Urothelium cell line (cell line): ENCODE results near the gene SENP8.
A peak's percentile ranks its signal among the peaks of the same experiment; 100 is the strongest.
"Not testable (repeated sequence)": the region's sequence is repeated elsewhere in the genome, so short reads cannot be mapped to it uniquely, and the experiment has no call there.

Experiments
- DNase-seq: peaks from one replicate; pipeline ENCODE4 v3.0.0; 2011; ENCODE audit warnings: low spot score, mixed read lengths
- FAIRE-seq: peaks from 2 replicates; lab custom pipeline; 2011; peaks lifted over from hg19 to GRCh38; lab: Jason Lieb, UNC

Gene SENP8

DNA sequence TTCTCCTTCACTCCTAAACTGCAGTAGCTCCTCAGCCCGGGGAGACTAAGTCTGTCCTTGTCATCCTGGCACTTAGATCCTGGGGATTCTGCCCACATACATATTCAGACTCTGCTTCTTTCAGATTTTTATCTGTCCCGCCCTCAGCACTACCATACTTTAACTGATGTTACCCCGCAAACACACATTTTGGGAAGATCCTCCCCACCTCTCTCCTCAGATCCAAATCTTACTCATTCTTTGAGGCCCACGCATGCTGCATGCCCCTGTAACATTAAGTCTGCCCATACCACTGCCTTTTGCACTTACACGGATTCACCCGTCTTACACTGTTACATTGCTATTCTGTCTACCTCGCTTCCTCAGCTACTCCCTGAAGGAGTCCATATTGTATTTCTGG lies 36.1 kb downstream of the SENP8 start:
- DNase-seq (no peak), FAIRE-seq (no peak)

- no peak for FAIRE-seq
Measured at GRCh38 chr15:72155003-72155621, 36.9 kb downstream of the SENP8 start.

GRCh38 chr15:72155635-72156616 lies 37.7 kb downstream of the SENP8 start:
- no peak for FAIRE-seq
- peak; percentile 84 for DNase-seq

More at GRCh38 chr15:72155003-72155621, 36.9 kb downstream of the SENP8 start:
- peak; percentile 83 for DNase-seq

GRCh38 chr15:72156928-72157327 lies 38.7 kb downstream of the SENP8 start:
- DNase-seq (no peak), FAIRE-seq (no peak)

GRCh38 chr15:72160696-72161245 lies 42.6 kb downstream of the SENP8 start:
- DNase-seq (no peak), FAIRE-seq (no peak)

DNA sequence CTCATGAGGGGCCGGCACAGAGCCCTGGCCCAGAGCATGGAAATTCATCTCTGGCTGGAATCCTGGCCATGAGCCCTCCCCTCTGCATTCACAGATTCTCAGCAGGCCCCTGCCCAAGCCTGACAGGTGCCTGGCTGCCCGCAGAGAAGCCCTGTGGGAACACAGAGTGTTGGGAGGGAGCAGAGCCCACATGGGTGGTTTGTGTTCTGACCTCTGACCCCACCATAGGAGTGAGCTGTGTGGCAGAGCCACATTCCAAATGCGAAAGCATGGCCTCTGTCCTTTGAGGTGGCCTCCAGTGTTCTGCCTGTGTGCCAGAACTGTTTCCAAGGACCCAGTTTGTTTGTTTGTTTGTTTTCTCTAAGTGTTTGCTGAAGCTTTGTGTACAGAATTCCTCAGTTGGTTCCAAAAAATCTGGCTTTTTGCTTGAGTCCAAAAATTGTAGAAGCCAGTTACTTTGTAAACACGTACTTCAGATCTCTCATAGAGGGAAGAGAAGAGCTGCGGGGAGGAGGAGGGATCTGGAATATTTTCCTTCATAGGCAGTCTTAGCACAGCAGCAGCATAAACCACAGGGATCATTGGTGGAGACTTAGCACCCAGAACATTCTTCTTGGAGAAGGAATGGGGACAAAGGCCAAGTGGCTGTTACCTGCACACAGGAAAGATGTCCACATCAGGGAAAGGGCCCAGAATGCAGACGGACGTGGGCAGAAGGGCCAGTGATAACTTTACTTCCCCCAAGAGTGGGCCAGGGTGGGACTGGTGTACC lies 43.3 kb downstream of the SENP8 start:
- DNase-seq (no peak), FAIRE-seq (no peak)

- FAIRE-seq = no peak
- DNase-seq = no peak
Measured at GRCh38 chr15:72162569-72162968, 44.4 kb downstream of the SENP8 start.

- no peak for FAIRE-seq
- no peak for DNase-seq
Measured at GRCh38 chr15:72163719-72164118, 45.5 kb downstream of the SENP8 start.

DNA sequence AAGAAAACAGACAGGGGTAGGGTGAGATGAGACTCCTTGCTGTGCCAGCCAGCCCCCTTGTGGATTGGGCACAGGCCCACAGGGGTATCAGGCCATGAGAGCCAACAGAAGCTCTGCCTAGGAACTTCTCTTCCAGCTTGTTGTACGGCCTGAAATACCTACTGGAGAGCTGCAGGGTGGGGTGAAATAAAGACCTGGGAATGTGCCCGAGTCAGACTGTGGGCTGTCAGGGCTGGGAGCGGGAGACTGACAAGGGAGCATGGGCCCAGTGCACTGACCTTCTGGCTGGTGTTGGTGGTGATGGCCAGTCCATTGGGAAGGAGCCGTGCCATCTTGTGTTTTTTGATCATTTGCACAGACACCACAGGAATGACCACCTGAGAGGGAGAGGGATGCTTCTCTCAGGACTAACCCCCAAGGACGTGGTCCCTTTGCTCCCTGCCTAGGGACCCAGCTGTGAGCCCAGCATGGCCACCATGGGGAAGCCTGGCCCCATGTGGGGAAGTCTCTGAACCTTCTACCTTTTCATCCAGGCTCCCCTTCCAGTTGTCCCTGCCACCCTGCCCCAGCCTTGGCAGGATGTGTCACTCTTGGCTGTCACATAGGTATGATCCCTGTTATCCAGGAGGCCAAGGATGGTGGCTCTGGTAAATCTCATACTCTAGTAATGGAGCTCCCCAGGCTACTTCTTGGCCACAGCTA lies 48.7 kb downstream of the SENP8 start:
- DNase-seq (no peak), FAIRE-seq (no peak)

DNA sequence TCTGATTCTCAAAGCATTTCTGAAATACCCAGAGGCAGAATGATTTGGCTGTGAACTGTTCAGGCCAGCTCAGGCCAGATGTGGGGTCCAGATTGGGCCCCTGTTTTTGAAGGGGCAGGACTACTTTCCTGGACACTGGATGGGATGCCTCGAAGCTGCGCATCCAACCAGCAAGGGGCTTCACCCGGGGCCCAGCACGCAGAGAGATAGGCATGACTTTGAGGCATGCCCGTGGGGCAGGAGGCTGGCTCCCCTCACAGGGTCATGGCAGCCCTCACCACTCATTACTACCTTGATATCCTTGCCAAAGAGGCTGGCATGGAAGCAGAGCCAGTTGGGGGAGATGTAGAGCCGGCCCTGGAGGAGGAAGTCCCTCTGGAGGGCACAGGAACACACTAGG lies 49.2 kb downstream of the SENP8 start:
- DNase-seq (no peak), FAIRE-seq (no peak)

- DNase-seq (no peak), FAIRE-seq (no peak)
Measured at GRCh38 chr15:72168131-72168807, 50.1 kb downstream of the SENP8 start.

DNA sequence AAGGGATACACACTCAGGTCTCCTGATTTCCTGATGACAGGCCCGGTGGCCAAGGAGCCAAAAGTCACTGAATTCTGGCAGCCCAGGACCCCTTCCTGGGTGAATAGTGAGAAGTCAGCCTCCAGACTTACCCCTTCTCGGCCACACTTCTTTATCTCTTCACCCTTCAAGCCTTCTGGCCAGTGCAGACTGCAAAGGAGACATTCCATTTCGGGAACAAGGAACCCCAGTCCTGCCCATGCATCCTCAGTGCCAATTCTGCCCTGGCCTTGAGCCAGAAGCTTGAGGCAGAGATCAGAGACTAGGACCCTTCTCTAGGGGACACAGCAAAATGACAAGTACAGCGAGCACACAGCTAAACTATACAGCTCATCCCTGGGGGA lies 50.6 kb downstream of the SENP8 start:
- FAIRE-seq (no peak), DNase-seq (no peak)

DNA sequence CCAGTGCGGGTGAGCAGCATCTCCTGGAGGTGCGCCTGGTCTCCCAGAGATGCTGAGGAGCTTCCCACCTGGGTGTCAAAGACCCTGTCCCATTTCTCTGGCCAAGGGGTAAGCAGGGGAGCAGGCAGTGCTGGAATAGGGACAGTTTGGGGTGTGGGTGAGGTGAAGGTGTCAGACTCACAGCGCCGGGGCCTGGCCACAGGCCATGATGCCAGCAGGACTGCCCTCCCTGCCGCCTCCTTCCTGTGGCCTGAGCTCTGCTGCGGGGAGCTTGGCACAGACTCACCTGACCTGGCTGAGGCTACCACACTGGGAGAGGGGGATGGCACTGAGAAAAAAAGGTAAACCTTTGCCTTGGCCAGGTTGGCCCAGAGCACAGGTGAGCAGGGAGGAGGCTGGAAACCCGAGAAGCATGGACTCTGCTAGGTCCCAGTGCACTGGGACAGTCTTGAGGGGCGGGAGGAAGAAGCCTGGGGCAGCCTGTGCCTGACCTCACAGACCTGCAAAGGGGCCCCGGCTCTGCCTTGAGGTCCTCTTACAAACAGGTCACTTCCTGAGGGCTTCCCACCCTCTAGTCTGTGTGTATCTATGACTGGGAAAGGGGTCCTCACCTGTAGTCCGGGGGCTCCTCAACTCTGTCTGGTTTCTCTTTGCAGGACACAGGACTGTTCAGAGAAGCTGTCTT lies 51.2 kb downstream of the SENP8 start:
- FAIRE-seq (no peak), DNase-seq (no peak)

DNA sequence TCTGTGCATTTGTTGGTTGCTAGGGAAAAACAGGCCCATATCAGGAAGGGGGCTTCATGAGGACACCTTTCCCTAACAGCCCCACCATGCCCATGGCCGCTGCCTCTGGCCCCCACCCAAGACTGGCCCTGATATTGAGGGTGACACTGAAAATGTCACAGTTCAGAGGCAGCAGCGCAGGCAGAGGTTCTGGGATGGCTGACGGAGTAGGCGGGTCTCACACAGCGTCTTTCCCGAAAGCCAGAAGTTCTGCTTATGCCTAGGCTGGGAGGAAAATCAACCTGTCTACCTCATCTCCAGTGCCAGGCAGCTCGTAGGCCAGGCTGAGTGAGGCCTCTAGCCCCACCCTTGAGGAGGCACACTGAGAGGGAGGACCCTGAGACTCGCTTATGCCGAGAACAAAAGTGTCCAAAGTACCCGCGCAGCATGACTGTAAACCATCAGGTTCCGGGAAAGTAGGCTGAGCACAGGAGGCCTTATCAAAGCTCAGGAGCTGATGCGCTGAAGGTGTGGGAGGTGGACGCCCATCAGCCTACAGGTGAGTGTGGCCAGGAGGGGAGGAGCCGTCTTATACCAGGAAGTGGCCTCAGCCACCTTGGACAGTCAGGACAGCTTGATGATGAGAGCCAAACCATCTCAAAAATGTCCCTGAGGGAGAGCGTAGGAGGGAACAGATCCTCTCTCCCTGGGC lies 51.9 kb downstream of the SENP8 start:
- no peak for FAIRE-seq
- no peak for DNase-seq

DNA sequence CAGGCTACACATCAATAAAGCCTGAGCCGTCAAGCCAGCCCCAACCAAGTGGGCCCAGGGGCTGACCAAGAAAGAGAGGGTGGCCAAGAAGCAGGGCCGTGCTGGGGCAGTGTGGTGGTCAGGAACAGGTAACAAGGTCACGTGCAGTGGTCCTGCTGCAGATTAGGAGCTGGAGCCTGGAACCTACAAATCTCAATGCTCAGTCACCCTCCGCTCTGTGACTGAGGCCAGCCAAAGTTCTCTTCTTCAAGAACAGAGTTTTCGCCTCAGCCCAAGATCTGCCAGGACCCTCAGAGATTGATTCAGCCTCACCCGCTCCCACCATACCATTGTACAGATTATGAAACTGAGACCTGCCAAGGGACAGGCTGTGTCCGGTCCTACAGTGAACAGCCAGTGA lies 52.5 kb downstream of the SENP8 start:
- DNase-seq (no peak), FAIRE-seq (no peak)

- not testable (repeated sequence) for DNase-seq, FAIRE-seq
Measured at GRCh38 chr15:72171978-72172377, 53.8 kb downstream of the SENP8 start.

- no peak for FAIRE-seq
- DNase-seq = no peak
Measured at GRCh38 chr15:72172796-72173195, 54.6 kb downstream of the SENP8 start.

DNA sequence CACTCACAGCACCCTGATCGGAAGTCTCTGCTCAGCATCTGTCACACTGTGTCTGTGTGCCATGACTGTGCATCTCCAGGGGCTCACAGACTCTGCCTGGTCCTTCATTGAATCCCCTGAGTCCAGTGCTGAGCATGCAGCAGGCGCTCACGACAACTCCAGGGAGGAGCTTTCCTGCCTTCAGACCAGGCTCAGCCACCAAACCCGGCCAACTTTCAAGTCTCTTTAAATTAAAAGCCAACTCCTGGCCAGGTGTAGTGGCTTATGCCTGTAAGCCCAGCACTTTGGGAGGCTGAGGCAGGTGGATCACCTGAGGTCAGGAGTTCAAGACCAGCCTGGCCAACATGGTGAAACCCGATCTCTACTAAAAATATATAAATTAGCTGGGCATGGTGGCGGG lies 55.2 kb downstream of the SENP8 start:
- FAIRE-seq (no peak), DNase-seq (no peak)
